ENCODE measurements around the gene ZDHHC24. TPM values are rescaled to one million over a fixed set of nuclear protein-coding genes. Genes with fewer than 3 reads are reported as not detected.

The ZDHHC24 gene
- total and polyA plus RNA-seq, 2 experiments from 2014 or later, result 5.6 to 13.1 TPM

DNA sequence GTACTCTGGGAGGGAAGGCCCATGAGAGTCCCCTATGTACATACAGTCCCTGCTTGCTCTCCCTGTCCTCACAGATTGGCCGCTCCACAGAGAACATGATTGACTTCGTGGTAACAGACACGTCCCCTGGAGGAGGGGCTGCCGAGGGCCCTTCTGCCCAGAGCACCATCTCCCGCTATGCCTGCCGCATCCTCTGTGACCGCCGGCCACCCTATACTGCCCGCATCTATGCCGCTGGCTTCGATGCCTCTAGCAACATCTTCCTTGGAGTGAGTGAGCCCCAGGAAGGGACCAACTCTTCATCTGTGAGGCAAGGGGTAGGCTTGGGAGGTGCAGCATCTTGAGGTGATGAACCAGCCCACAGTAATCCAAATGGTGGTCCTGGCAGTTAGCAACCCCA is 72.7 kb downstream of the ZDHHC24 start:
- Histone ChIP-seq H3K4me3 (no peak overlapping the region), H2AFZ (no peak overlapping the region), H3K27me3 (ENCODE audit: insufficient read depth) (no peaks in the 10 kb centered on the region), H3K9me2 (ENCODE audit: insufficient read depth) (no peaks in the 10 kb centered on the region), H3K27ac (ENCODE audit: low read depth) (no peak overlapping the region), H3K4me1 (ENCODE audit: insufficient read depth) (peaks cover 20% of the 10 kb centered on the region), H3K36me3 (ENCODE audit: insufficient read depth) (no peaks in the 10 kb centered on the region; the same call in 1 of the 2 replicates), H3K4me2 (no peak overlapping the region), H3F3A (replicated peaks; ENCODE audit: low read depth) (0 out of 2 replicates have a peak, but pooled peaks cover 9% of the 10 kb centered on the region), H3K79me2 (replicated peaks; ENCODE audit: insufficient read depth) (no peaks in the 10 kb centered on the region), H4K20me1 (replicated peaks; ENCODE audit: insufficient read depth) (no peaks in the 10 kb centered on the region; the same call in 1 of the 2 replicates)
- Mint-ChIP-seq H3K27me3 (ENCODE audit: insufficient read depth, low read depth, poor library complexity) (peaks cover 8% of the 10 kb centered on the region), H3K9me3 (no peaks in the 10 kb centered on the region), H3K4me3 (no peak overlapping the region; the same call in 2 of the 3 replicates), H3K27ac (no peak overlapping the region), H3K36me3 (ENCODE audit: low read depth) (peaks cover 3% of the 10 kb centered on the region; the same call in 1 of the 3 replicates), H3K4me1 (peaks cover 35% of the 10 kb centered on the region)
- ATAC-seq (no peak), DNase-seq (ENCODE audit: low spot score) (no peak)
- TF ChIP-seq ZNF114 (CRISPR knock-in tag; IDR thresholded peaks at IDR 0.05), result no peak
- no peak for TF ChIP-seq NANOG (IDR thresholded peaks at IDR 0.05; ENCODE audit: borderline replicate concordance)
- TF ChIP-seq, protein P1, sequence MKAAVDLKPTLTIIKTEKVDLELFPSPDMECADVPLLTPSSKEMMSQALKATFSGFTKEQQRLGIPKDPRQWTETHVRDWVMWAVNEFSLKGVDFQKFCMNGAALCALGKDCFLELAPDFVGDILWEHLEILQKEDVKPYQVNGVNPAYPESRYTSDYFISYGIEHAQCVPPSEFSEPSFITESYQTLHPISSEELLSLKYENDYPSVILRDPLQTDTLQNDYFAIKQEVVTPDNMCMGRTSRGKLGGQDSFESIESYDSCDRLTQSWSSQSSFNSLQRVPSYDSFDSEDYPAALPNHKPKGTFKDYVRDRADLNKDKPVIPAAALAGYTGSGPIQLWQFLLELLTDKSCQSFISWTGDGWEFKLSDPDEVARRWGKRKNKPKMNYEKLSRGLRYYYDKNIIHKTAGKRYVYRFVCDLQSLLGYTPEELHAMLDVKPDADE (IDR thresholded peaks at IDR 0.05), result no peak
- TF ChIP-seq ZNF331 (CRISPR knock-in tag; IDR thresholded peaks at IDR 0.05; ENCODE audit: low read depth), result no peak
- no peak for TF ChIP-seq EZH2 (IDR thresholded peaks at IDR 0.05; ENCODE audit: low read depth, unreplicated experiment)
- TF ChIP-seq EZH2phosphoT487 (IDR thresholded peaks at IDR 0.05; ENCODE audit: unreplicated experiment), result no peak
- TF ChIP-seq POLR2AphosphoS5 (IDR thresholded peaks at IDR 0.05; ENCODE audit: low read depth), result no peak
- TF ChIP-seq ZNF462 (CRISPR knock-in tag; IDR thresholded peaks at IDR 0.05), result no peak
- TF ChIP-seq STAT1 (IDR thresholded peaks at IDR 0.05; ENCODE audit: unreplicated experiment), result no peak
- TF ChIP-seq, protein P2, sequence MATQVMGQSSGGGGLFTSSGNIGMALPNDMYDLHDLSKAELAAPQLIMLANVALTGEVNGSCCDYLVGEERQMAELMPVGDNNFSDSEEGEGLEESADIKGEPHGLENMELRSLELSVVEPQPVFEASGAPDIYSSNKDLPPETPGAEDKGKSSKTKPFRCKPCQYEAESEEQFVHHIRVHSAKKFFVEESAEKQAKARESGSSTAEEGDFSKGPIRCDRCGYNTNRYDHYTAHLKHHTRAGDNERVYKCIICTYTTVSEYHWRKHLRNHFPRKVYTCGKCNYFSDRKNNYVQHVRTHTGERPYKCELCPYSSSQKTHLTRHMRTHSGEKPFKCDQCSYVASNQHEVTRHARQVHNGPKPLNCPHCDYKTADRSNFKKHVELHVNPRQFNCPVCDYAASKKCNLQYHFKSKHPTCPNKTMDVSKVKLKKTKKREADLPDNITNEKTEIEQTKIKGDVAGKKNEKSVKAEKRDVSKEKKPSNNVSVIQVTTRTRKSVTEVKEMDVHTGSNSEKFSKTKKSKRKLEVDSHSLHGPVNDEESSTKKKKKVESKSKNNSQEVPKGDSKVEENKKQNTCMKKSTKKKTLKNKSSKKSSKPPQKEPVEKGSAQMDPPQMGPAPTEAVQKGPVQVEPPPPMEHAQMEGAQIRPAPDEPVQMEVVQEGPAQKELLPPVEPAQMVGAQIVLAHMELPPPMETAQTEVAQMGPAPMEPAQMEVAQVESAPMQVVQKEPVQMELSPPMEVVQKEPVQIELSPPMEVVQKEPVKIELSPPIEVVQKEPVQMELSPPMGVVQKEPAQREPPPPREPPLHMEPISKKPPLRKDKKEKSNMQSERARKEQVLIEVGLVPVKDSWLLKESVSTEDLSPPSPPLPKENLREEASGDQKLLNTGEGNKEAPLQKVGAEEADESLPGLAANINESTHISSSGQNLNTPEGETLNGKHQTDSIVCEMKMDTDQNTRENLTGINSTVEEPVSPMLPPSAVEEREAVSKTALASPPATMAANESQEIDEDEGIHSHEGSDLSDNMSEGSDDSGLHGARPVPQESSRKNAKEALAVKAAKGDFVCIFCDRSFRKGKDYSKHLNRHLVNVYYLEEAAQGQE (IDR thresholded peaks at IDR 0.05; ENCODE audit: unreplicated experiment), result no peak
- no peak for TF ChIP-seq CREB1 (CRISPR knock-in tag; IDR thresholded peaks at IDR 0.05; ENCODE audit: low read depth)
- no peak for TF ChIP-seq CTCF (conservative IDR thresholded peaks at IDR 0.05; ENCODE audit: low read depth in 2 of 2)
- TF ChIP-seq JUNB (IDR thresholded peaks at IDR 0.05; ENCODE audit: unreplicated experiment), result no peak
